Measurements from ENCODE around the gene ITSN1. TPM values are rescaled to one million over a fixed set of nuclear protein-coding genes. Genes with fewer than 3 reads are reported as not detected.
A peak's percentile ranks its signal among the peaks of the same experiment; 100 is the strongest.

The ITSN1 gene
- total and polyA plus RNA-seq, 7 donors: 10.8 to 45.4 (median 35.7) TPM

GRCh38 chr21:33839806-33840205 is 197.5 kb downstream of the ITSN1 start:
- DNase-seq: no peak
- TF ChIP-seq CTCF (IDR thresholded peaks at IDR 0.05): no peak
- TF ChIP-seq POLR2AphosphoS5 (IDR thresholded peaks at IDR 0.05): no peak
- no peak for TF ChIP-seq POLR2A (IDR thresholded peaks at IDR 0.05)
- no peak for TF ChIP-seq EP300 (IDR thresholded peaks at IDR 0.05)
- no peak overlapping the region for H3K4me3 ChIP-seq
- intact Hi-C loops (cut with DNase I): no loop called here
- H3K36me3 ChIP-seq: peaks cover 0 to 45% (median 0%) of the 10 kb centered on the region in 4 donors
- H3K9me3 ChIP-seq: no peaks in the 10 kb centered on the region
- H3K27ac ChIP-seq: no peak overlapping the region
- WGBS, 2 donors: 94 to 96% methylated on average over 5 of the region's 5 CpGs
- peaks cover 0 to 27% (median 21%) of the 10 kb centered on the region in 4 donors for H3K4me1 ChIP-seq
- no peaks in the 10 kb centered on the region for H3K27me3 ChIP-seq

GRCh38 chr21:33840771-33841170 is 198.5 kb downstream of the ITSN1 start:
- H3K4me3 ChIP-seq: no peak overlapping the region
- no peak for TF ChIP-seq POLR2A (IDR thresholded peaks at IDR 0.05)
- no peak for TF ChIP-seq POLR2AphosphoS5 (IDR thresholded peaks at IDR 0.05)
- TF ChIP-seq EP300 (IDR thresholded peaks at IDR 0.05): no peak
- no peak for TF ChIP-seq CTCF (IDR thresholded peaks at IDR 0.05)
- no peak for DNase-seq
- 94 to 95% methylated on average over 5 of the region's 5 CpGs for WGBS, 2 donors
- H3K36me3 ChIP-seq: peaks cover 0 to 40% (median 0%) of the 10 kb centered on the region in 4 donors
- no peaks in the 10 kb centered on the region for H3K27me3 ChIP-seq
- intact Hi-C loops (cut with DNase I): no loop called here
- H3K4me1 ChIP-seq: peaks cover 0 to 32% (median 23%) of the 10 kb centered on the region in 4 donors
- H3K27ac ChIP-seq: no peak overlapping the region
- no peaks in the 10 kb centered on the region for H3K9me3 ChIP-seq

- WGBS, 2 donors: 92 to 94% methylated on average over 7 of the region's 7 CpGs
- H3K4me1 ChIP-seq: peaks cover 0 to 32% (median 23%) of the 10 kb centered on the region in 4 donors
- intact Hi-C loops (cut with DNase I): no loop called here
- no peak overlapping the region for H3K27ac ChIP-seq
- no peaks in the 10 kb centered on the region for H3K9me3 ChIP-seq
- H3K36me3 ChIP-seq: peaks cover 0 to 32% (median 0%) of the 10 kb centered on the region in 4 donors
- TF ChIP-seq CTCF (IDR thresholded peaks at IDR 0.05) (no peak), POLR2A (IDR thresholded peaks at IDR 0.05) (no peak)
- no peak for DNase-seq
- no peak overlapping the region for H3K4me3 ChIP-seq
- H3K27me3 ChIP-seq: no peaks in the 10 kb centered on the region
Observed at GRCh38 chr21:33841561-33841960, 199.3 kb downstream of the ITSN1 start.

GRCh38 chr21:33843216-33843615 is 200.9 kb downstream of the ITSN1 start:
- no peak for DNase-seq
- WGBS, 2 donors: 87 to 91% methylated on average over 6 of the region's 6 CpGs
- peak overlapping the region in 2 of 4 donors; percentile 20 to 42 for H3K27ac ChIP-seq

More at GRCh38 chr21:33843216-33843615, 200.9 kb downstream of the ITSN1 start:
- Histone ChIP-seq H3K4me1 (peaks cover 0 to 32% (median 23%) of the 10 kb centered on the region in 4 donors), H3K36me3 (peaks cover 0 to 16% (median 0%) of the 10 kb centered on the region in 4 donors), H3K4me3 (no peak overlapping the region), H3K9me3 (no peaks in the 10 kb centered on the region), H3K27me3 (no peaks in the 10 kb centered on the region)
- intact Hi-C loops (cut with DNase I): no loop called here
- TF ChIP-seq POLR2AphosphoS5 (IDR thresholded peaks at IDR 0.05): no peak
- no peak for TF ChIP-seq POLR2A (IDR thresholded peaks at IDR 0.05)
- TF ChIP-seq EP300 (IDR thresholded peaks at IDR 0.05): no peak
- no peak for TF ChIP-seq CTCF (IDR thresholded peaks at IDR 0.05)
